Ascending aorta (tissue), 2 donors: ENCODE data around the gene SHISA4. TPM values are rescaled to one million over a fixed set of nuclear protein-coding genes. Genes with fewer than 3 reads are reported as not detected.
"Not testable (repeated sequence)": the region's sequence is repeated elsewhere in the genome, so short reads cannot be mapped to it uniquely, and the experiment has no call there.

Experiments used
- DNase-seq, 2 donors: peaks; one replicate each; pipeline ENCODE4 v3.0.0-alpha.2; 2019; ENCODE audit warnings: low spot score in 2 of 2
- H3K27ac ChIP-seq, 2 donors: fragments of 200-600 bp; sonication (generic); one replicate each; pipeline ENCODE4 v1.5.1; 2016 to 2017; ENCODE audit warnings: mild to moderate bottlenecking in 1 of 2
- H3K27me3 ChIP-seq: fragments of 200-600 bp; sonication (generic); one replicate; pipeline ENCODE4 v1.5.1; 2017
- H3K36me3 ChIP-seq, 2 donors: fragments of 200-600 bp; sonication (generic); one replicate each; pipeline ENCODE4 v1.5.1; 2016
- H3K4me1 ChIP-seq, 2 donors: fragments of 200-600 bp; sonication (generic); one replicate each; pipeline ENCODE4 v1.5.1; 2016 to 2017; ENCODE audit warnings: mild to moderate bottlenecking in 1 of 2
- H3K4me3 ChIP-seq, 2 donors: fragments of 200-600 bp; sonication (generic); one replicate each; pipeline ENCODE4 v1.5.1; 2016 to 2017; ENCODE audit warnings: mild to moderate bottlenecking in 1 of 2
- H3K9me3 ChIP-seq, 2 donors: fragments of 200-600 bp; sonication (generic); one replicate each; pipeline ENCODE4 v1.5.1; 2016
- CTCF ChIP-seq, 3 experiments: fragments of 200-600 bp in 2 of 3; fragments of 450-650 bp in 1 of 3; sonication (generic) in 2 of 3; IDR thresholded peaks; one replicate each; pipeline ENCODE4 v1.5.1; 2016 to 2019; ENCODE audit warnings: antibody characterized with exemption in 3 of 3, mild to moderate bottlenecking in 1 of 3, moderate library complexity in 1 of 3
- intact Hi-C: fragments of 100-400 bp; cut with DNase I; formaldehyde crosslinking; loops from one replicate; pipeline ENCODE4 v1.15.1; 2023
- total RNA-seq: library from RNA; depleted of rRNA; stranded (reverse); fragments of >200 nt; gene quantifications from one replicate; pipeline ENCODE4 v1.1.0, GENCODE V29; 2016

SHISA4 gene
- total RNA-seq, 1 donor from 2014 or later = 62.5 TPM

GRCh38 chr1:201851949-201852348, 36.7 kb upstream of the SHISA4 start:
- Histone ChIP-seq H3K27ac (peak overlapping the region in 1 of 2 donors; percentile 29), H3K27me3 (no peaks in the 10 kb centered on the region), H3K9me3 (no peaks in the 10 kb centered on the region), H3K4me3 (no peak overlapping the region), H3K36me3 (peaks cover 55 to 59% of the 10 kb centered on the region in 2 donors), H3K4me1 (peaks cover 4 to 25% of the 10 kb centered on the region in 2 donors)
- TF ChIP-seq CTCF (IDR thresholded peaks at IDR 0.05) = no peak
- no peak for DNase-seq
- intact Hi-C loops = no loop called here

DNA sequence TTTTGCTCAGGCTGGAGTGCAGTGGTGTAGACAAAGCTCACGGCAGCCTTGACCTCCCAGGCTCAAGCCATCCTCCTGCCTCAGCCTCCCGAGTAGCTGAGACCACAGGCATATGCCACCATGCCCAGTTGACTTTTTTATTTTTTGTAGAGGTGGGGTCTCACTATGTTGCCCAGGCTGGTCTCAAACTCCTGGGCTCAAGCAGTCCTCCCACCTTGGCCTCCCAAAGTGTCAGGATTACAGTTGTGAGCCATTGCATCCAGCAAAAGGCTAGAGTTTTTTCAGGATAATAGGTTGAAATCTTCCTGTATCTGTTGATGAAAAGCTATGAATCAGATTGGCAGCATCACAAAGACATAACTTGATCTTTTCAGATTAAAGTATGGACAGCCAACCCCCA, 32.0 kb upstream of the SHISA4 start:
- H3K27me3 ChIP-seq, H3K9me3 ChIP-seq, H3K4me1 ChIP-seq, DNase-seq, intact Hi-C loops, H3K4me3 ChIP-seq, H3K27ac ChIP-seq: not testable (repeated sequence)
- H3K36me3 ChIP-seq = peaks cover 81 to 88% of the 10 kb centered on the region in 2 donors

DNA sequence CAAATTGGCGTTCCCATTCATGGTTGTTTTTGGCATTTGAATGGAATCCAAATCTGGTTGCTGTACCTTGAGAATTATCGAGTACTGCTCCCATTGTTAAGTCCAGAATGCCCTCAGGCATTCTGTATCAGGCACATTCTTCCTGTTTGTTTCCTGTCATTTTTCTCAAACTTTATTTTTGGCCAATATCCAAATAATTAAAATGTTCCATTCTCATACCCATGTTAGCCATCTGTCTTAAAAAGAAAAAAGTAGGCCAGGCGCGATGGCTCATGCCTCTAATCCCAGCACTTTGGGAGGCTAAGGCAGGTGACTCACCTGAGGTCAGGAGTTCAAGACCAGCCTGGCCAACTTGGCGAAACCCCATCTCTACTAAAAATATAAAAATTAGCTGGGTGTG, 29.3 kb upstream of the SHISA4 start:
- no peak overlapping the region for H3K4me3 ChIP-seq
- no peaks in the 10 kb centered on the region for H3K27me3 ChIP-seq
- TF ChIP-seq CTCF (IDR thresholded peaks at IDR 0.05) = no peak
- H3K36me3 ChIP-seq = peaks cover 60 to 75% of the 10 kb centered on the region in 2 donors
- intact Hi-C loops = no loop called here
- no peak overlapping the region for H3K27ac ChIP-seq
- no peaks in the 10 kb centered on the region for H3K4me1 ChIP-seq
- no peaks in the 10 kb centered on the region for H3K9me3 ChIP-seq
- DNase-seq = no peak

- Histone ChIP-seq H3K4me3 (no peak overlapping the region), H3K27ac (no peak overlapping the region), H3K36me3 (peaks cover 44 to 69% of the 10 kb centered on the region in 2 donors), H3K9me3 (no peaks in the 10 kb centered on the region), H3K4me1 (no peaks in the 10 kb centered on the region), H3K27me3 (no peaks in the 10 kb centered on the region)
- intact Hi-C loops = no loop called here
- DNase-seq = no peak
- no peak for TF ChIP-seq CTCF (IDR thresholded peaks at IDR 0.05)
Measured at GRCh38 chr1:201861448-201861847, 27.2 kb upstream of the SHISA4 start.

- Histone ChIP-seq H3K27me3 (no peaks in the 10 kb centered on the region), H3K27ac (no peak overlapping the region), H3K4me3 (no peak overlapping the region), H3K4me1 (no peaks in the 10 kb centered on the region), H3K9me3 (no peaks in the 10 kb centered on the region), H3K36me3 (peaks cover 67 to 88% of the 10 kb centered on the region in 2 donors)
- no peak for TF ChIP-seq CTCF (IDR thresholded peaks at IDR 0.05)
- intact Hi-C loops = no loop called here
- no peak for DNase-seq
Measured at GRCh38 chr1:201870397-201870796, 18.3 kb upstream of the SHISA4 start.

GRCh38 chr1:201874672-201875071, 14.0 kb upstream of the SHISA4 start:
- peaks cover 3 to 6% of the 10 kb centered on the region in 2 donors for H3K4me1 ChIP-seq
- intact Hi-C loops = no loop called here

More at GRCh38 chr1:201874672-201875071, 14.0 kb upstream of the SHISA4 start:
- no peak for TF ChIP-seq CTCF (IDR thresholded peaks at IDR 0.05)
- Histone ChIP-seq H3K27ac (no peak overlapping the region), H3K27me3 (no peaks in the 10 kb centered on the region), H3K36me3 (peaks cover 56 to 57% of the 10 kb centered on the region in 2 donors), H3K9me3 (no peaks in the 10 kb centered on the region), H3K4me3 (no peak overlapping the region)
- DNase-seq = no peak
